ENCODE measurements around the gene DPP8. TPM values are rescaled to one million over a fixed set of nuclear protein-coding genes. Genes with fewer than 3 reads are reported as not detected.
"Not testable (repeated sequence)": the region's sequence is repeated elsewhere in the genome, so short reads cannot be mapped to it uniquely, and the experiment has no call there.

The DPP8 gene
- total RNA-seq, 1 experiment from 2014 or later: 29.6 TPM

DNA sequence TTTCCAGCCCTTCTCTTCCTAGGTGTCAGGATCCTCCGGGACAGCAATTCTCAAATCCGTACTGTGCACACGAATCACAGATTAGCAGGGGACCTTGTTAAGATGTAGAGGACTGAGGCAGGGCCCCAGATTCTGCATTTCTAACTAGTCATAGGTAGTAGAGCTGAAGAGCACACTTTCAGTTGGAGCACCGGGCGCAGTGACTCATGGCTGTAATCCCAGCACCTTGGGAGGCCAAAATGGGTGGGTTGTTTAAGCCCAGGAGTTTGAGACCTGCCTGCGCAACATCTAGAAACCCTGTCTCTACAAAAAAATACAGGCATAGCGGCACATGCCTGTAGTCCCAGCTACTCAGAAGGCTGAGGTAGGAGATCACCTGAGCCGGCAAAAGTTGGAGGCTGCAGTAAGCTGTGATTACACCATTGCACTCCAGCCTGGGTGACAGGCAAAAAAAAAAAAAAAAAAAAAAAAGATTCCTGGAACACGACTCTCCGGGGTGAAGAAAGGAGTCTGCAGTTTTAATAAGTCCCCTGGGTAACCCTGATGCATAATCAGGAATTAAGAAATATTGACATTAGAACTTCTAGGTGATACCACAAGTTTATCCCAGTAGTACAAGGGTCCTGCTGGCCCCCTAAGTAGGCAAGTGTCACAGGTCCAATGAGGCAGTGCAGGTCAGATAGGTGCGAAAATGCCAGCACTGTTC is 118.3 kb downstream of the DPP8 start:
- no peak overlapping the region for H3K4me3 ChIP-seq (ENCODE audit: low read depth, low read length, poor library complexity, severe bottlenecking)
- H3K9me3 ChIP-seq (ENCODE audit: low read depth, low read length, poor library complexity, severe bottlenecking): no peaks in the 10 kb centered on the region
- no peak overlapping the region for H3K27ac ChIP-seq (ENCODE audit: low read depth, low read length, poor library complexity, severe bottlenecking)
- BruUV-seq (replicated peaks): no TSS peak
- H3K27me3 ChIP-seq (replicated peaks; ENCODE audit: insufficient read depth, low read depth, low read length, poor library complexity): no peaks in the 10 kb centered on the region
- no peak for TF ChIP-seq EZH2 (IDR thresholded peaks at IDR 0.05; ENCODE audit: borderline replicate concordance, low read depth, low read length, poor library complexity, severe bottlenecking)
- TF ChIP-seq, protein P1, sequence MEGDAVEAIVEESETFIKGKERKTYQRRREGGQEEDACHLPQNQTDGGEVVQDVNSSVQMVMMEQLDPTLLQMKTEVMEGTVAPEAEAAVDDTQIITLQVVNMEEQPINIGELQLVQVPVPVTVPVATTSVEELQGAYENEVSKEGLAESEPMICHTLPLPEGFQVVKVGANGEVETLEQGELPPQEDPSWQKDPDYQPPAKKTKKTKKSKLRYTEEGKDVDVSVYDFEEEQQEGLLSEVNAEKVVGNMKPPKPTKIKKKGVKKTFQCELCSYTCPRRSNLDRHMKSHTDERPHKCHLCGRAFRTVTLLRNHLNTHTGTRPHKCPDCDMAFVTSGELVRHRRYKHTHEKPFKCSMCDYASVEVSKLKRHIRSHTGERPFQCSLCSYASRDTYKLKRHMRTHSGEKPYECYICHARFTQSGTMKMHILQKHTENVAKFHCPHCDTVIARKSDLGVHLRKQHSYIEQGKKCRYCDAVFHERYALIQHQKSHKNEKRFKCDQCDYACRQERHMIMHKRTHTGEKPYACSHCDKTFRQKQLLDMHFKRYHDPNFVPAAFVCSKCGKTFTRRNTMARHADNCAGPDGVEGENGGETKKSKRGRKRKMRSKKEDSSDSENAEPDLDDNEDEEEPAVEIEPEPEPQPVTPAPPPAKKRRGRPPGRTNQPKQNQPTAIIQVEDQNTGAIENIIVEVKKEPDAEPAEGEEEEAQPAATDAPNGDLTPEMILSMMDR (conservative IDR thresholded peaks at IDR 0.05; ENCODE audit: low read depth, low read length): no peak
- intact Hi-C loops (cut with micrococcal nuclease; ENCODE audit: unreplicated experiment): no loop called here
- no peak for DNase-seq (ENCODE audit: low spot score)
- H3K4me1 ChIP-seq (ENCODE audit: insufficient read depth, low read length, poor library complexity, severe bottlenecking): peaks cover 6% of the 10 kb centered on the region
- no peaks in the 10 kb centered on the region for H3K36me3 ChIP-seq (ENCODE audit: insufficient read depth, low read length, poor library complexity, severe bottlenecking)
- POLR2A ChIA-PET (ENCODE audit: low non-redundant PET): interaction anchor here (0.6 kb wide), 1 partner anchor 710 kb away, joined by 8 read pairs; no protein-coding TSS in a partner anchor
- CTCF ChIA-PET: interaction anchor here (0.6 to 0.7 kb wide), 2 partner anchors 16 to 80 kb away, joined by 3 to 14 read pairs; no protein-coding TSS in a partner anchor

DNA sequence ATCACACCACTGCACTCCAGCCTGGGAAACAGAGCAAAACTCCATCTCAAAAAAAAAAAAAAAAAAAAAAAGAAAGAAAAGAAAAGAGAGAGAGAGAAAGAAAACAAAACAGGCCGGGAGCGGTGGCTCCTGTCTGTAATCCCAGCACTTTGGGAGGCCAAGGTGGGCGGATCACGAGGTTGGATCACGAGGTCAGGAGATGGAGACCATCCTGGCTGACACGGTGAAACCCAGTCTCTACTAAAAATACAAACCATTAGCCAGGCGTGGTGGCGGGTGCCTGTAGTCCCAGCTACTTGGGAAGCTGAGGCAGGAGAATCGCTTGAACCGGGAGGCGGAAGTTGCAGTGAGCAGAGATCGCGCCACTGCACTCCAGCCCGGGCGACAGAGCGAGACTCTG is 119.0 kb downstream of the DPP8 start:
- H3K27me3 ChIP-seq (replicated peaks; ENCODE audit: insufficient read depth, low read depth, low read length, poor library complexity); H3K9me3 ChIP-seq (ENCODE audit: low read depth, low read length, poor library complexity, severe bottlenecking); H3K27ac ChIP-seq (ENCODE audit: low read depth, low read length, poor library complexity, severe bottlenecking); H3K4me3 ChIP-seq (ENCODE audit: low read depth, low read length, poor library complexity, severe bottlenecking); BruUV-seq (replicated peaks); H3K4me1 ChIP-seq (ENCODE audit: insufficient read depth, low read length, poor library complexity, severe bottlenecking); POLR2A ChIA-PET (ENCODE audit: low non-redundant PET); DNase-seq (ENCODE audit: low spot score); H3K36me3 ChIP-seq (ENCODE audit: insufficient read depth, low read length, poor library complexity, severe bottlenecking); intact Hi-C loops (cut with micrococcal nuclease; ENCODE audit: unreplicated experiment); CTCF ChIA-PET: not testable (repeated sequence)

DNA sequence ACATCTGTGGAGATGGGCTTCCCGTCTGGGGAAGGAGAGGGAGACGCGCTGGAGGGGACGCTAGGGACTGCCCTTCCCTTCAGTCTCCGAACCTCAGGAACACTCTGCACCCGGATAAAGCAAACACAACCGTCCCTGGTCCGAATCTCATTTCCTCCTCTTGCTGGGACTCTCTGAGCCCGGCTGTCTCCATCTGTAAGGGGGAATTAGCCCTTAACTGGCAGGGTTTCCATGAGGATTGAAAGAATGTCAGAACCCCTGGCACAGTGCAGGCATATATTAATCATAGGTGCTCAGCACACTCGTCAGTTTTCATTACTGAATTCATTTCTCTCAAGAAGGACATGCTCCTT is 120.5 kb downstream of the DPP8 start:
- Histone ChIP-seq H3K4me1 (ENCODE audit: insufficient read depth, low read length, poor library complexity, severe bottlenecking) (peaks cover 6% of the 10 kb centered on the region), H3K4me3 (ENCODE audit: low read depth, low read length, poor library complexity, severe bottlenecking) (no peak overlapping the region), H3K36me3 (ENCODE audit: insufficient read depth, low read length, poor library complexity, severe bottlenecking) (no peaks in the 10 kb centered on the region), H3K9me3 (ENCODE audit: low read depth, low read length, poor library complexity, severe bottlenecking) (no peaks in the 10 kb centered on the region), H3K27ac (ENCODE audit: low read depth, low read length, poor library complexity, severe bottlenecking) (no peak overlapping the region), H3K27me3 (replicated peaks; ENCODE audit: insufficient read depth, low read depth, low read length, poor library complexity) (no peaks in the 10 kb centered on the region)
- intact Hi-C loops (cut with micrococcal nuclease; ENCODE audit: unreplicated experiment): no loop called here
- BruUV-seq (replicated peaks): no TSS peak
- DNase-seq (ENCODE audit: low spot score): no peak
- TF ChIP-seq EZH2 (IDR thresholded peaks at IDR 0.05; ENCODE audit: borderline replicate concordance, low read depth, low read length, poor library complexity, severe bottlenecking): no peak
- TF ChIP-seq, protein P1 (conservative IDR thresholded peaks at IDR 0.05; ENCODE audit: low read depth, low read length): no peak
- CTCF ChIA-PET: no interaction called here
- POLR2A ChIA-PET (ENCODE audit: low non-redundant PET): no interaction called here
